LNCaP clone FGC (cell line): Measurements from ENCODE around the gene ADCY5.

ENCODE experiments used
- DNase-seq: peaks from one replicate; pipeline ENCODE4 v3.0.0-alpha.2; 2011; ENCODE audit warnings: low read depth
- H3K4me3 ChIP-seq: 2 replicates; pipeline ENCODE4 v1.5.1; 2011; ENCODE audit warnings: mild to moderate bottlenecking, low read depth, low read length, control low read depth
- CTCF ChIP-seq: IDR thresholded peaks from 2 replicates; pipeline ENCODE4 v1.5.1; 2012; ENCODE audit warnings: mild to moderate bottlenecking; ENCODE audit not compliant: control insufficient read depth, insufficient read depth; ENCODE audit errors: extremely low read depth

The ADCY5 gene

GRCh38 chr3:123271466-123272159 lies 177.3 kb downstream of the ADCY5 start:
- TF ChIP-seq CTCF = no peak

GRCh38 chr3:123270818-123271217 lies 178.1 kb downstream of the ADCY5 start:
- H3K4me3 ChIP-seq = no peak overlapping the region
- no peak for TF ChIP-seq CTCF

More at GRCh38 chr3:123271466-123272159, 177.3 kb downstream of the ADCY5 start:
- DNase-seq = peak; percentile 15
- no peak overlapping the region for H3K4me3 ChIP-seq

GRCh38 chr3:123267821-123268220 lies 181.1 kb downstream of the ADCY5 start:
- H3K4me3 ChIP-seq = no peak overlapping the region
- DNase-seq = no peak
- TF ChIP-seq CTCF = no peak

More at GRCh38 chr3:123270818-123271217, 178.1 kb downstream of the ADCY5 start:
- peak; percentile 41 for DNase-seq

GRCh38 chr3:123263941-123264340 lies 184.9 kb downstream of the ADCY5 start:
- DNase-seq = no peak
- no peak overlapping the region for H3K4me3 ChIP-seq
- TF ChIP-seq CTCF = no peak

- no peak overlapping the region for H3K4me3 ChIP-seq
- no peak for TF ChIP-seq CTCF
- DNase-seq = no peak
Measured at GRCh38 chr3:123262868-123263267, 186.0 kb downstream of the ADCY5 start.

GRCh38 chr3:123262226-123262625 lies 186.7 kb downstream of the ADCY5 start:
- no peak for TF ChIP-seq CTCF
- no peak overlapping the region for H3K4me3 ChIP-seq
- DNase-seq = no peak

- TF ChIP-seq CTCF = no peak
- H3K4me3 ChIP-seq = no peak overlapping the region
- DNase-seq = no peak
Measured at GRCh38 chr3:123261666-123262065, 187.2 kb downstream of the ADCY5 start.
